ENCODE data around the gene SMPD3. TPM values are rescaled to one million over a fixed set of nuclear protein-coding genes. Genes with fewer than 3 reads are reported as not detected.
A peak's percentile ranks its signal among the peaks of the same experiment; 100 is the strongest.

Gene SMPD3
- total RNA-seq, 1 experiment from 2014 or later: 0.70 TPM

GRCh38 chr16:68376590-68376989 lies 71.7 kb downstream of the SMPD3 start:
- H3K79me1 ChIP-seq (ENCODE audit: insufficient read depth, low read depth, low read length, poor library complexity, severe bottlenecking): no peaks in the 10 kb centered on the region
- no CpG with 5 or more reads among the region's 6 CpGs for WGBS (ENCODE audit: extremely low coverage, insufficient read length, low lambda C conversion rate)
- no peak overlapping the region for H3K23ac ChIP-seq (ENCODE audit: insufficient read length, low read depth, low read length)
- H3K27ac Mint-ChIP-seq: no peak overlapping the region
- no peaks in the 10 kb centered on the region for H3K27me3 ChIP-seq (ENCODE audit: insufficient read depth, low read length)
- H3K4me1 ChIP-seq (ENCODE audit: insufficient read depth, low read length): no peaks in the 10 kb centered on the region
- H3K4me3 Mint-ChIP-seq: no peak overlapping the region
- H2BK12ac ChIP-seq (ENCODE audit: insufficient read length, low read depth, low read length): no peak overlapping the region
- no peaks in the 10 kb centered on the region for H3K36me3 Mint-ChIP-seq (ENCODE audit: insufficient read depth in 1 of 3, low read depth in 3 of 3)
- H2AFZ ChIP-seq (ENCODE audit: low read length): no peak overlapping the region
- H3K56ac ChIP-seq (ENCODE audit: insufficient read length, low read depth, low read length): no peak overlapping the region
- no peak overlapping the region for H2BK15ac ChIP-seq (ENCODE audit: low read depth, low read length)
- H3K4ac ChIP-seq (ENCODE audit: low read depth, low read length): no peak overlapping the region
- no peak for TF ChIP-seq CTCF (conservative IDR thresholded peaks at IDR 0.05)
- no peak overlapping the region for H4K5ac ChIP-seq (ENCODE audit: insufficient read length, low read depth, low read length)
- no peak overlapping the region for H2AK5ac ChIP-seq (ENCODE audit: insufficient read length, low read length)
- H2BK5ac ChIP-seq (ENCODE audit: insufficient read length, low read length): no peak overlapping the region
- H3K23me2 ChIP-seq (ENCODE audit: insufficient read length, low read depth, low read length, poor library complexity, severe bottlenecking): no peaks in the 10 kb centered on the region
- no peaks in the 10 kb centered on the region for H4K20me1 ChIP-seq (ENCODE audit: control insufficient read depth, insufficient read depth, insufficient read length)
- peak overlapping the region; percentile 11; the same call in 1 of the 2 replicates for H3K14ac ChIP-seq (ENCODE audit: insufficient read depth, low read length)
- H3K4me2 ChIP-seq (ENCODE audit: insufficient read depth, insufficient read length, low read length): no peak overlapping the region
- H4K8ac ChIP-seq (replicated peaks; ENCODE audit: insufficient read length, low read depth, low read length): no peak overlapping the region
- H3K27ac ChIP-seq (ENCODE audit: insufficient read length, low read depth, low read length): no peak overlapping the region
- H3T11ph ChIP-seq (ENCODE audit: low read length): no peak overlapping the region
- H3K18ac ChIP-seq (ENCODE audit: insufficient read length, low read depth, low read length): no peak overlapping the region
- peaks cover 2 to 13% of the 10 kb centered on the region in 2 experiments; a peak in 3 of 4 replicates for H3K4me1 Mint-ChIP-seq
- no peaks in the 10 kb centered on the region for H3K79me2 ChIP-seq (ENCODE audit: insufficient read depth, low read length)
- no peak overlapping the region for H2BK120ac ChIP-seq (ENCODE audit: low read depth, low read length, poor library complexity, severe bottlenecking)
- H3K9me3 Mint-ChIP-seq: no peaks in the 10 kb centered on the region
- no peak overlapping the region for H2BK20ac ChIP-seq (ENCODE audit: low read depth, low read length, poor library complexity, severe bottlenecking)
- peaks cover 20% of the 10 kb centered on the region for H3K27me3 Mint-ChIP-seq (ENCODE audit: low read depth)
- H4K91ac ChIP-seq (ENCODE audit: insufficient read length, low read depth, low read length): no peak overlapping the region
- H3K9me3 ChIP-seq (ENCODE audit: control insufficient read depth, low read depth, low read length): no peaks in the 10 kb centered on the region
- no peak for DNase-seq
- no peak overlapping the region for H3K9ac ChIP-seq (ENCODE audit: extremely low read depth, insufficient read length, low read length)
